Subcutaneous abdominal adipose tissue (tissue), 5 donors: ENCODE data around the gene CDC42.

Experiments used
- H3K27ac ChIP-seq: one replicate; pipeline ENCODE4 v1.7.0; 2013; ENCODE audit warnings: low read depth, mild to moderate bottlenecking, inconsistent platforms, low read length, moderate library complexity
- H3K27me3 ChIP-seq, 5 donors: one replicate each; pipeline ENCODE4 v1.7.0; 2013; ENCODE audit warnings: low read length in 5 of 5, inconsistent platforms in 1 of 5; ENCODE audit not compliant: control insufficient read depth in 5 of 5, insufficient read depth in 4 of 5
- H3K36me3 ChIP-seq, 5 donors: one replicate each; pipeline ENCODE4 v1.7.0; 2013; ENCODE audit warnings: low read length in 5 of 5; ENCODE audit not compliant: control insufficient read depth in 5 of 5, insufficient read depth in 5 of 5
- H3K4me1 ChIP-seq, 5 donors: one replicate each; pipeline ENCODE4 v1.7.0; 2013; ENCODE audit warnings: low read length in 5 of 5, mild to moderate bottlenecking in 3 of 5, moderate library complexity in 1 of 5; ENCODE audit not compliant: control insufficient read depth in 5 of 5, insufficient read depth in 5 of 5
- H3K4me3 ChIP-seq, 5 donors: one replicate each; pipeline ENCODE4 v1.7.0; 2013; ENCODE audit warnings: low read length in 5 of 5, low read depth in 1 of 5
- H3K9ac ChIP-seq, 5 donors: one replicate each; pipeline ENCODE4 v1.7.0; 2013; ENCODE audit warnings: low read length in 5 of 5, mild to moderate bottlenecking in 4 of 5, moderate library complexity in 3 of 5
- H3K9me3 ChIP-seq, 5 donors: one replicate each; pipeline ENCODE4 v1.7.0; 2013; ENCODE audit warnings: low read length in 5 of 5; ENCODE audit not compliant: control insufficient read depth in 5 of 5
- donor health status: healthy.
- donor health status: healthy.
- donor health status: healthy.
- donor health status: healthy.
- donor health status: healthy.

Gene CDC42

GRCh38 chr1:22050330-22050729 lies 2.2 kb upstream of the CDC42 start:
- no peaks in the 10 kb centered on the region for H3K27me3 ChIP-seq
- no peaks in the 10 kb centered on the region for H3K36me3 ChIP-seq
- H3K4me3 ChIP-seq: no peak overlapping the region
- H3K9ac ChIP-seq: no peak overlapping the region
- no peaks in the 10 kb centered on the region for H3K9me3 ChIP-seq
- no peak overlapping the region for H3K27ac ChIP-seq
- peaks cover 3 to 31% (median 27%) of the 10 kb centered on the region in 5 donors for H3K4me1 ChIP-seq

GRCh38 chr1:22051607-22052114 lies 848 bp upstream of the CDC42 start:
- no peaks in the 10 kb centered on the region for H3K9me3 ChIP-seq
- peak overlapping the region in 1 of 5 donors; percentile 73 for H3K4me3 ChIP-seq
- no peaks in the 10 kb centered on the region for H3K27me3 ChIP-seq
- H3K27ac ChIP-seq: no peak overlapping the region
- H3K9ac ChIP-seq: no peak overlapping the region
- H3K4me1 ChIP-seq: peaks cover 3 to 45% (median 39%) of the 10 kb centered on the region in 5 donors
- H3K36me3 ChIP-seq: no peaks in the 10 kb centered on the region

GRCh38 chr1:22053017-22053860 lies 730 bp downstream of the CDC42 start:
- Histone ChIP-seq H3K4me1 (peaks cover 4 to 58% (median 52%) of the 10 kb centered on the region in 5 donors), H3K4me3 (peak overlapping the region; percentile 85 to 97 (median 90)), H3K9ac (peak overlapping the region; percentile 74 to 100 (median 89)), H3K9me3 (no peaks in the 10 kb centered on the region), H3K27ac (peak overlapping the region; percentile 97), H3K36me3 (peaks cover 0 to 4% (median 3%) of the 10 kb centered on the region in 5 donors), H3K27me3 (no peaks in the 10 kb centered on the region)

GRCh38 chr1:22053861-22054770 lies 1.6 kb downstream of the CDC42 start:
- peak overlapping the region; percentile 97 for H3K27ac ChIP-seq
- H3K9me3 ChIP-seq: no peaks in the 10 kb centered on the region
- H3K4me1 ChIP-seq: peaks cover 2 to 55% (median 48%) of the 10 kb centered on the region in 5 donors
- H3K27me3 ChIP-seq: no peaks in the 10 kb centered on the region
- peaks cover 0 to 4% (median 3%) of the 10 kb centered on the region in 5 donors for H3K36me3 ChIP-seq
- peak overlapping the region; percentile 85 to 97 (median 90) for H3K4me3 ChIP-seq
- peak overlapping the region; percentile 74 to 100 (median 89) for H3K9ac ChIP-seq

GRCh38 chr1:22055463-22055862 lies 3.0 kb downstream of the CDC42 start:
- Histone ChIP-seq H3K9ac (no peak overlapping the region), H3K4me3 (peak overlapping the region in 3 of 5 donors; percentile 26 to 42 (median 33)), H3K27ac (peak overlapping the region; percentile 60), H3K27me3 (no peaks in the 10 kb centered on the region), H3K9me3 (no peaks in the 10 kb centered on the region), H3K36me3 (peaks cover 0 to 4% (median 3%) of the 10 kb centered on the region in 5 donors), H3K4me1 (peaks cover 2 to 59% (median 52%) of the 10 kb centered on the region in 5 donors)

- Histone ChIP-seq H3K9me3 (no peaks in the 10 kb centered on the region), H3K27me3 (no peaks in the 10 kb centered on the region), H3K4me3 (peak overlapping the region in 3 of 5 donors; percentile 17 to 33 (median 29)), H3K36me3 (peaks cover 0 to 4% (median 3%) of the 10 kb centered on the region in 5 donors), H3K27ac (peak overlapping the region; percentile 60), H3K9ac (peak overlapping the region in 1 of 5 donors; percentile 59), H3K4me1 (peaks cover 2 to 62% (median 57%) of the 10 kb centered on the region in 5 donors)
These were observed 3.5 kb downstream of the CDC42 start for GRCh38 chr1:22056043-22056442.

- H3K36me3 ChIP-seq: peaks cover 0 to 4% (median 3%) of the 10 kb centered on the region in 5 donors
- no peaks in the 10 kb centered on the region for H3K27me3 ChIP-seq
- peaks cover 2 to 65% (median 60%) of the 10 kb centered on the region in 5 donors for H3K4me1 ChIP-seq
- H3K9me3 ChIP-seq: no peaks in the 10 kb centered on the region
- H3K4me3 ChIP-seq: no peak overlapping the region
- H3K9ac ChIP-seq: peak overlapping the region in 2 of 5 donors; percentile 35 to 59
- H3K27ac ChIP-seq: peak overlapping the region; percentile 60
These were observed 4.4 kb downstream of the CDC42 start for GRCh38 chr1:22056936-22057335.

- Histone ChIP-seq H3K9ac (no peak overlapping the region), H3K27me3 (no peaks in the 10 kb centered on the region), H3K9me3 (no peaks in the 10 kb centered on the region), H3K27ac (no peak overlapping the region), H3K36me3 (peaks cover 0 to 4% (median 3%) of the 10 kb centered on the region in 5 donors), H3K4me1 (peaks cover 2 to 69% (median 68%) of the 10 kb centered on the region in 5 donors), H3K4me3 (no peak overlapping the region)
These were observed 5.4 kb downstream of the CDC42 start for GRCh38 chr1:22057861-22058260.

- Histone ChIP-seq H3K4me3 (no peak overlapping the region), H3K27me3 (no peaks in the 10 kb centered on the region), H3K27ac (no peak overlapping the region), H3K9me3 (no peaks in the 10 kb centered on the region), H3K9ac (no peak overlapping the region), H3K36me3 (peaks cover 0 to 9% (median 3%) of the 10 kb centered on the region in 5 donors), H3K4me1 (peaks cover 4 to 77% (median 74%) of the 10 kb centered on the region in 5 donors)
These were observed 12.4 kb downstream of the CDC42 start for GRCh38 chr1:22064751-22065402.
